Activated CD4-positive, alpha-beta T cell treated with anti-CD3 and anti-CD28 coated beads, Interleukin-2, amount 50 U/mL, for 48 hours (primary cell): ENCODE results near the gene CNKSR1.

Experiments
- DNase-seq, 2 experiments: peaks; one replicate each; pipeline ENCODE4 v3.0.0-alpha.2; 2020

Gene CNKSR1

GRCh38 chr1:26160527-26161414 lies 16.5 kb upstream of the CNKSR1 start:
- DNase-seq, result no peak

- DNase-seq, result peak; percentile 46 to 61
Observed at GRCh38 chr1:26161415-26162219, 15.7 kb upstream of the CNKSR1 start.

GRCh38 chr1:26162220-26162709 lies 15.0 kb upstream of the CNKSR1 start:
- DNase-seq, result no peak

GRCh38 chr1:26163684-26164035 lies 13.6 kb upstream of the CNKSR1 start:
- no peak for DNase-seq

GRCh38 chr1:26164036-26164860 lies 13.0 kb upstream of the CNKSR1 start:
- peak; percentile 54 to 58 for DNase-seq

GRCh38 chr1:26164861-26165842 lies 12.1 kb upstream of the CNKSR1 start:
- no peak for DNase-seq

- no peak for DNase-seq
Observed at GRCh38 chr1:26166719-26167281, 10.5 kb upstream of the CNKSR1 start.

GRCh38 chr1:26168410-26169197 lies 8.7 kb upstream of the CNKSR1 start, which contains the start of gene C1orf232:
Gene C1orf232, minus strand, starts transcription at chr1:26168963. Its CDS starts 464 bp downstream, at chr1:26168499.
- no peak for DNase-seq

- DNase-seq, result no peak
Observed at GRCh38 chr1:26169198-26169554, 8.1 kb upstream of the CNKSR1 start.

- peak; percentile 89 to 91 for DNase-seq
Observed at GRCh38 chr1:26169669-26170471, 7.4 kb upstream of the CNKSR1 start, which contains the start of gene ZNF593. Gene ZNF593, plus strand, starts transcription at chr1:26169908. Its CDS starts 76 bp downstream, at chr1:26169984.

- no peak for DNase-seq
Observed at GRCh38 chr1:26170472-26170821, 6.8 kb upstream of the CNKSR1 start.

- DNase-seq, result no peak
Observed at GRCh38 chr1:26171084-26172072, 5.9 kb upstream of the CNKSR1 start, which contains the start of gene ZNF593OS. Gene ZNF593OS, minus strand, starts transcription at chr1:26171832. Its CDS starts 171 bp downstream, at chr1:26171661.

- no peak for DNase-seq
Observed at GRCh38 chr1:26175346-26175745, 1.9 kb upstream of the CNKSR1 start.

- no peak for DNase-seq
Observed at GRCh38 chr1:26180010-26180506, 2.8 kb downstream of the CNKSR1 start.

- DNase-seq, result no peak
Observed at GRCh38 chr1:26181586-26182382, 4.5 kb downstream of the CNKSR1 start.

GRCh38 chr1:26182383-26182696 lies 5.0 kb downstream of the CNKSR1 start:
- DNase-seq, result no peak

GRCh38 chr1:26184086-26184485 lies 6.8 kb downstream of the CNKSR1 start:
- DNase-seq, result no peak
